NCI-H1092 (cell line): Measurements from ENCODE around the gene CA10.

Experiments used
- DNase-seq: peaks from one replicate; lab custom pipeline; 2025; lab: John Stamatoyannopoulos, UW

CA10 gene

GRCh38 chr17:51677875-51678274, 480.6 kb downstream of the CA10 start:
- no peak for DNase-seq

- DNase-seq = no peak
Observed at GRCh38 chr17:51676691-51677487, 481.6 kb downstream of the CA10 start.

- DNase-seq = no peak
Observed at GRCh38 chr17:51674579-51675255, 483.8 kb downstream of the CA10 start.

- no peak for DNase-seq
Observed at GRCh38 chr17:51673070-51673469, 485.4 kb downstream of the CA10 start.

- no peak for DNase-seq
Observed at GRCh38 chr17:51672065-51672464, 486.4 kb downstream of the CA10 start.

- no peak for DNase-seq
Observed at GRCh38 chr17:51670899-51671298, 487.6 kb downstream of the CA10 start.

GRCh38 chr17:51668963-51669246, 489.6 kb downstream of the CA10 start:
- DNase-seq = no peak

- DNase-seq = no peak
Observed at GRCh38 chr17:51668155-51668962, 490.2 kb downstream of the CA10 start.

GRCh38 chr17:51667706-51668083, 490.8 kb downstream of the CA10 start:
- no peak for DNase-seq

GRCh38 chr17:51666971-51667705, 491.4 kb downstream of the CA10 start:
- no peak for DNase-seq

GRCh38 chr17:51662204-51663056, 496.1 kb downstream of the CA10 start:
- DNase-seq = no peak

- no peak for DNase-seq
Observed at GRCh38 chr17:51661403-51661802, 497.1 kb downstream of the CA10 start.

- no peak for DNase-seq
Observed at GRCh38 chr17:51660266-51660665, 498.2 kb downstream of the CA10 start.

GRCh38 chr17:51657224-51657623, 501.3 kb downstream of the CA10 start:
- DNase-seq = no peak

GRCh38 chr17:51653878-51654277, 504.6 kb downstream of the CA10 start:
- DNase-seq = no peak

- DNase-seq = no peak
Observed at GRCh38 chr17:51652529-51652928, 506.0 kb downstream of the CA10 start.

- DNase-seq = no peak
Observed at GRCh38 chr17:51651513-51652298, 506.8 kb downstream of the CA10 start.

- DNase-seq = peak; percentile 30
Observed at GRCh38 chr17:51650772-51651171, 507.7 kb downstream of the CA10 start.

- no peak for DNase-seq
Observed at GRCh38 chr17:51650202-51650601, 508.3 kb downstream of the CA10 start.

GRCh38 chr17:51647826-51648225, 510.7 kb downstream of the CA10 start:
- DNase-seq = no peak

- DNase-seq = no peak
Observed at GRCh38 chr17:51647067-51647466, 511.4 kb downstream of the CA10 start.
